Measurements from ENCODE around the gene DEK.
A peak's percentile ranks its signal among the peaks of the same experiment; 100 is the strongest.
"Not testable (repeated sequence)": the region's sequence is repeated elsewhere in the genome, so short reads cannot be mapped to it uniquely, and the experiment has no call there.

DEK gene

DNA sequence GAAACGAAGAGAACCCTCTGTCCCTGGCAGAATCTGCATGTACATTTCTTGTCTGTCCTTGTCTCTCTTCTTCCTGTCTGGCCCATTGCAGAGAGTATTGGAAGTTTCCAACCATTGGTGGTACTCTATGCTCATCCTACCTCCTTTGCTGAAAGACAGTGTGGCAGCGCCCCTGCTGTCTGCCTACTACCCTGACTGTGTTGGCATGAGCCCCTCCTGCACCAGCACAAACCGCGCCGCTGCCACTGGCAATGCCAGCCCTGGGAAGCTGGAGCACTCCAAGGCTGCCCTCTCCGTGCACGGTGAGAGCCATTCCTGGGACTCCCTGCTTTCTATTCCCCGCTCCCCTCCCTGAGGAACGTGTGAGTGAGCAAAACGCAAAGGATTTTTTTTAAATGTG lies 76.6 kb downstream of the DEK start:
- DNase-seq: no peak

- DNase-seq: peak; percentile 54
Observed at GRCh38 chr6:18186540-18187250, 77.6 kb downstream of the DEK start.

DNA sequence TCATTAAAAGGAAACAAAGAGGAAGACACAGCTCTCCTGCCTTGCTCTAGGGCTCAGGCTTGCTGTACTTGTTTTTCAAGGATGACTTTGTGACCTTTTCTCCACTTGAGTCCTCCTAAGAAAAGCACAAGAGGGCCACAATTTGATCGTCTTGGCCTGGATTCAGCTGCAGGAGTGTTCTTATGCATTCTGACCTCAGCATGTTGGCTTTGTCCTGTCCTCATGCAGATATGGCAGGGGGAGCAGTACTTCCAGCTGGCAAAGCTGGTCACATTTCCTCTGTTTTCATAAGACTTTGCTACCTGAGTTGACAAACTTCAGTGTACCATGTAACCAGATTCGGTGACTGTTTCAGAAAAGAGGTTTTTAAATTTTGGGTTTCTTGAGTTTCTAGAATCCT lies 78.3 kb downstream of the DEK start:
- no peak for DNase-seq

DNA sequence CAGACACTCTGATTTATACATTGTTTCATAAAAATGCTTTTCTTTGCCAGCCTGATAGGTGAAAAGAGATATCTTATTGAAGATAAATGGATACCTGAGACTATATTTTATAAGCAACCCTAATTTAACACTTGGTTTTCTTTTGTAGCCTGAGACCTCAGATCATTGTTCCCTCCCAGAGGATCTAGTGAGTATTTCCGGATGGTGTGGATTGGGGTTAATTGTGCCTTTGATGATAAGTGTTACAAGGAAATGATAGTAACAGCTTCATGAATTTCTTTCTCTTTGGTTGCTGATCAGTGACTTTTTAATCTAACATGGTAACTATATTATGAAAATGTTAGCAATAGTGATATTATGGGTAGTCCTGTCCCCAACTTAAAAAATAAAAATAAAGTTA lies 78.7 kb downstream of the DEK start:
- no peak for DNase-seq

DNA sequence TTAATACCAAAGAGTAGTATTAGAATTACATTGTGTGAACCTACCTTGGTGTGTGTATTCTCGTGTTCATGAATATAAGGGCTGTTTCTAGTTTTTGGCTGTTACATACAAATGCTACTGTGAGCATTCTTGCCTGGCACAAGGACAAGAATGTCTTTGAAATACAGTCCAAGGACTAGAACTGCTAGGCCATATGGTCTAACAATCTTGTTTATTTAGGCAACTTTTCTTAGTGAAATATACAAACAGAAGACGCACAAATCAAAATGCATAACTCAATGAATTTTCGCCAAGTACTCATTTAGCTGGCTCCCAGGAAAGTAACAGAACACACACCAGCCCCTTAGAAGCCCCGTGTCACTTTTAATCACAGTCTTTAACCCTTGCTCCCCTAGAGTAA lies 80.6 kb downstream of the DEK start:
- DNase-seq: no peak

GRCh38 chr6:18182568-18182967 lies 81.8 kb downstream of the DEK start:
- DNase-seq: no peak

GRCh38 chr6:18179770-18180356 lies 84.5 kb downstream of the DEK start:
- DNase-seq: peak; percentile 68

GRCh38 chr6:18178960-18179615 lies 85.2 kb downstream of the DEK start:
- DNase-seq: no peak

- DNase-seq: no peak
Observed at GRCh38 chr6:18177286-18177965, 86.9 kb downstream of the DEK start.

DNA sequence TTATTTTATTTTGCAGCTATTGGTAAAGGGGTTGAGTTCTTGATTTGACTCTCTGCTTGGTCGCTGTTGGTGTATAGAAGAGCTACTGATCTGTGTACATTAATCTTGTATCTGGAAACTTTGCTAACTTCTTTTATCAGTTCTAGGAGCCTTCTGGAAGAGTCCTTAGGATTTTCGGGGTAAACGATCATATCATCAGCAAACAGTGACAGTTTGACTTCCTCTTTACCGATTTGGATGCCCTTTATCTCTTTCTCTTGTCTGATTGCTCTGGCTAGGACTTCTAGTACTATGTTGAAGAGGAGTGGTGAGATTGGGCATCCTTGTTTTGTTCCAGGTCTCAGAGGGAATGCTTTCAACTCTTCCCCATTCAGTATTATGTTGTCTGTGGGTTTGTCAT lies 88.1 kb downstream of the DEK start:
- not testable (repeated sequence) for DNase-seq

Data from MV-4-11 (cell line).